C4-2B (cell line): ENCODE measurements around the gene CLMP.

Experiments
- CTCF ChIP-seq: fragments of 450-650 bp; conservative IDR thresholded peaks from 2 replicates; pipeline ENCODE4 v1.5.1; 2017; ENCODE audit warnings: mild to moderate bottlenecking
- ZFX ChIP-seq: fragments of 450-650 bp; IDR thresholded peaks from 2 replicates; pipeline ENCODE4 v1.6.1; 2017

- TF ChIP-seq CTCF, result no peak
- no peak for TF ChIP-seq ZFX
These were observed 11.9 kb upstream of the CLMP start for GRCh38 chr11:123206791-123207434.
